Sciatic nerve (tissue), 2 donors: Measurements from ENCODE around the gene LRP2. TPM values are rescaled to one million over a fixed set of nuclear protein-coding genes. Genes with fewer than 3 reads are reported as not detected.
A peak's percentile ranks its signal among the peaks of the same experiment; 100 is the strongest.
"Not testable (repeated sequence)": the region's sequence is repeated elsewhere in the genome, so short reads cannot be mapped to it uniquely, and the experiment has no call there.

Source experiments
- ATAC-seq: fragments of 200-7000 bp; cut with Tn5 transposase; one replicate; pipeline ENCODE4 v1.9.1; 2020; ENCODE audit warnings: mild to moderate bottlenecking, moderate library complexity
- DNase-seq: peaks from one replicate; pipeline ENCODE4 v3.0.0-alpha.2; 2020; ENCODE audit warnings: low spot score
- intact Hi-C: fragments of 100-400 bp; cut with DNase I; formaldehyde crosslinking; loops from one replicate; pipeline ENCODE4 v1.14.2; 2022
- total RNA-seq: library from RNA; stranded (reverse); fragmentation: NEBNext Ultra II Directional; extraction: Animal tissue kit (Norgen Biotek cat#: 25700); gene quantifications from one replicate; pipeline ENCODE4 v1.2.1, GENCODE V29; 2021
- donor health status: DM: no; HTN: no; CAD: no.
- donor health status: DM: no; HTN: no; CAD: no.

The LRP2 gene
- total RNA-seq, result 0.89 TPM

DNA sequence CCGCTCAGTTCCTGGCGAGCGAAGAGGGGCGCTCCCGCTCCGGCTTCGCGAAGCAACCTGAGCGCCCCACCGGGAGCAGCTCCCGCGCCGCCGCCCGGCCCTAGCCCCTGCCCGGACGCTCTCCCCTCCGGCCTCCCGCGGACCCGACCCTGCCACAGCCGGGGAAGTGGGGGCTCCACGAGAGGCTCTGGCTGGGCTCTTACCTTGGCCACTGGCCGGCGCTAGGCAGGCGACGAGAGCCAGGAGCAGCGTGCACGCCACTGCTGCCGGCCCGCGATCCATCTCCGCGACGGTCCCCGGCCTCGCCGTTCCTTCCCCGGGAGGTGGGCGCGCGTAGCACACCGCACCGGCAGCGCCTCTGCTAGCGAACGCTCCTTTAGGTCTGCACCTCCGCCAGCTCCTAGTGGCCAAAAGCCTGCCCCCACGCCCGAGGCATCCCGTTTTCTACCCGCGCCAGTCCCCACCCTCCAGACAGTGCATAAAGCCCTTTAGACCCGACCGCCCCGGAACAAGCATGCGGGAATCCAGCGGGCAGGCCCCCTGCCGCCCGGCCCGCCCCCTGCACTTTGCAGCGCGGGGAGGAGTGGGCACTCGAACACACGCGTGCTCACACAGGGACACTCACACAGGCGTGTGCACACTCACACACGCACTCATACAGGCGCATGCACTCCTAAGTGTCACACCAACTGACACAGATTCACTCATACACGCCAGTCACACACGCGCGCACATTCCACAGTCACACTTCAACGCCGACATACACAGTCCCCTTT, at the start of gene LRP2:
LRP2 (minus strand) TSS at position 417 of the 776 bp plus-strand sequence; CDS start at position 282, 135 bp downstream.
- intact Hi-C loops, result no loop called here
- ATAC-seq (peak; percentile 13), DNase-seq (no peak)

DNA sequence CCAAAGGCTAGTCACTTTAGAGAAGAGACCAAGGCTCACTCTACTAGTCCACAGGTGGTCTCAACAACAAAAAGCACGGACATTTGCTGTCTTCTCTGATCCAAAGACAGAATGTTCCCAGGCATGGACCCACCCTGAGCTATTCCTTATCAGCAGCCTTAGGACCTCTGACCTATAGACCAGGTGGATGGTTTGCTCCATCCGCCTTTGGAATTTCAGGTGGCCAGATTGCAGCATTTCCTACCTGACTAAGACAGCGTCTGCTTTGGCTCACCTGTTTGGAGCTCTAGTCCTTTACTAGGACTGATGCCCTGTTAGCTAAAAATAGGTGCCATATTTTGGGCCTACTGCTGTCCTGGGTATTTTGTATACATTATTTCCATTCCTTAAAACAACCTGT, 44.6 kb upstream of the LRP2 start:
- no peak for ATAC-seq
- DNase-seq, result no peak
- intact Hi-C loops, result no loop called here

DNA sequence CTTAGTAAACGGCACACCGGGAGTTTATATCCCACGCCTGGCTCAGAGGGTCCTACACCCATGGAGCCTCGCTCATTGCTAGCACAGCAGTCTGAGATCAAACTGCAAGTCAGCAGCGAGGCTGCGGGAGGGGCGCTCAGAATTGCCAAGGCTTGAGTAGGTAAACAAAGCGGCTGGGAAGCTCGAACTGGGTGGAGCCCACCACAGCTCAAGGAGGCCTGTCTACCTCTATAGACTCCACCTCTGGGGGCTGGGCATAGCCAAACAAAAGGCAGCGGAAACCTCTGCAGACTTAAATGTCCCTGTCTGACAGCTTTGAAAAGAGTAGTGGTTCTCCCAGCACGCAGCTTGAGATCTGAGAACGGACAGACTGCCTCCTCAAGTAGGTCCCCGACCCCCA, 37.2 kb upstream of the LRP2 start:
- ATAC-seq, DNase-seq, intact Hi-C loops: not testable (repeated sequence)

DNA sequence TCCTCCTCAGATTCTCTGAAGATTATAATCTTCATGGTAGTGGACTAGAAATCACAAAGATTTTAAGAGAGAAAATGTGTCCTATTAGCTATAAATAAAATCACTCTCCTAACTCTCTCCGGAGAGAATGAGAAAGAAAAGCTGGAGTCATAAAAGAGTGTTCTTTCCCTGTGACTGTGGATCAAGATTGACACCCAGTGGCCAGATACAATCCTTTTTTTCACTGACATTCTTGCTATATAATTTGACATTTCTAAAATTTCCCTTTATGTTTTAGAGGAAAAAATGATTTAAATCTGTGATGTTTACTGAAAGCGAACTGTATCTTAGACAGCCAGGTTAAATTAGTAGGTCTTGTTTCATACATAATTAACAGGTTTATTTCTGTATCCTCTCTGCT, 35.4 kb upstream of the LRP2 start:
- DNase-seq (no peak), ATAC-seq (no peak)
- intact Hi-C loops, result no loop called here

DNA sequence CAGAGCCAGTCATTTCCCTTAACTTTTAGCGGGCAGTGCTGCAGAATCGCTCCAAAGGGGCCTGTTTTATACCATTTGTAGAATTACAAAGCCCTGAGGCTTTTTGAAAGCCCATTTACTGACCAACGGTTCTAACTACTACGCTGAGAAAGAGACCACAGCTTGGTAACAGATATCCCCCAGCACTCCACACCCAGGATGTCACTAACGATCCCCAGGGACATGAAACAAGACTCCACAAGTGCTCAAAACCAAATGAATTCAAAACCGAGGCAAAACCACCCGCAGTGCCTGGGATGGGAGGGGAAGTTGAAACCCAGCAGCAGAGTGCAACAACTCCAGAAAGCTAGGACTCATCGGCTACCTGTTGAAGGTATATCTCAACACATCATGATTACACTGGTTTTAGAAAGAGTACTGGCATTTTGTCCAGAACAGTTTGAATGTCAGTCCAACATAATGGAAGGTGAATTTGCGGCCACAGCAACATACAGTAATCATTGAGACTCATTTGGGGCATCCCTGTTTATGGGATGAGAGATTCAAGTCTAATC, 33.6 kb upstream of the LRP2 start:
- no peak for DNase-seq
- no peak for ATAC-seq
- intact Hi-C loops, result no loop called here

DNA sequence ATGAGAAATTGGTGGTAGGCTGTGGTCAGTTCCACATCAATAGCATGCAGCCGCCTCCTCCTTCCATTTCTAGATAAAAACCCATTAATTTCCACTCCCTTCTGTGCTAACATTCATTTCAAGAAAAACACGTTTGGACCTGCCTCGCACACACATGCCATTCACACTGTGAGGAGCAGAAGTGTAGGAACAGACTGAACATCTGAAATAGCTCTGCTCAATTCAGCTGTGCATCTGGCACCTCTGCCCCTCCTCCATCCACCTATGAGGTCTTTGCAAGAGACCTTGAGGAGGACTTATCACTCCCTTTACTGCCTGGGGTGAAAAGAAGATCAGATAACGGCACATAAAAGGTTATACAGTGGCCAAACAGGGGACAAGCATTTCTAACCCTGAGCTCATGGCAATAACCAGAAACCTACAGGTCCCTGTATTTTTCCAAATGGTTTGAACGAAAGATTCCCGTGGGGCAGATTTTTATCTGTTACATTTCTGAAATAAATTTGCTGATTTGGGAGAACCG, 30.8 kb upstream of the LRP2 start:
- intact Hi-C loops, result no loop called here
- ATAC-seq, result no peak

DNA sequence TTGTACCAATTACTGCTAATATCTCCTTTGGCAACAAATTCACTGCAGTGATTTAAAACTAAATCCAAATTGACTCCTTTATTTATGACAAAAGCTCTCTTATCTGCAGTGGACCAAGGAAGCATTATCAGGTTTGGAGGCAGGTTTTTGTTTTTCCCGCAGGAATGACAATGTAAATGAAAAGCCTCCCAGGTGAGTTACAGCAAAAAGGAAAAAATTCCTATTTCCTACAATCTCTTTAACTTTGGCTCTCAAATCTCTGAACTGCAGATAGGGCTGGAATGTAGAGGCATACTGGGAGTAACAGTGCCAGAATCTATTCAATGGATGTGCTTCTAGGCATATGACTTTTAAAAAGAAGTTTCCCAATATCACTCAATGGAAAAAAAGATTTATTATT, 28.9 kb upstream of the LRP2 start:
- DNase-seq (no peak), ATAC-seq (no peak)
- intact Hi-C loops, result no loop called here

More for the DNA sequence above, 30.8 kb upstream of the LRP2 start:
- DNase-seq, result no peak

DNA sequence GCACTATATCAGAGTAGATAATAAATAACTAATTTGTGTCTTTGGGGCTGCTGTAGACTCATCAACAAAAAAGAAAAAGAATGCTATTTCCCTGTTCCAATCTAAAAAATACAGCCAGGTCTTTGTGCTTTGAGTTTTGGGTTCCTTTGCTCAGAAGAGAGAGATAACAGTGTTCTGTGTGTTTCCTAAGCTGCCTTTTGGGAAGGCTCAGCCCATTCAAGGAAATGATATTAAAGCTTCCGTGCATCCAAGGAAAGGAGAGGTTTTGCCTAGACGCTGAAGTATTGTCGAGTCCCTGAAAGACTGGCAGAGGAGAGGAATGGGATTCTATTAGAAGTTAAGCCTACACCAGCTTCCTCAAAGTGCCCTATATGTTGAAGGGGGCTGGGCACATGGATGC, 25.8 kb upstream of the LRP2 start:
- ATAC-seq, result no peak
- intact Hi-C loops, result no loop called here
- no peak for DNase-seq

DNA sequence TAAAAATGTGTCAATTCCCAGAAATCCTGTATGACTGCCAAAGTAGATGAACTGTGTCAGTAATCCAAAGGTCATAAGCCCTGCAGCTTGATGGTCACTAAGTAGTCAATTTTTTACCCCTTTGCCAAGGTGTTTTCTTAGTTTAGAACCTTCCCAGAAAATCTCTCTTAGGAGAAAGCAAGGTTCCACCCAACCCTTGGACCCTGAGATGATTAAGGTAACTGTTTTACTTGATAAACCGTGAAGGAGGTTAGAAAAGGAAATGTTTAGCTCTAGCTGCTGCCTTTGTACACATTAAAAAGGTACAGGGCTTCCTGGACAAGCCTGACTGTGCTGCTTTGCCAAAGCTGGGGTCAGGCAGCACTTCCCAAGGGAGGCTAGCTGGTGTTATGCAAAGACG, 24.4 kb upstream of the LRP2 start:
- DNase-seq (no peak), ATAC-seq (no peak)
- intact Hi-C loops, result no loop called here

DNA sequence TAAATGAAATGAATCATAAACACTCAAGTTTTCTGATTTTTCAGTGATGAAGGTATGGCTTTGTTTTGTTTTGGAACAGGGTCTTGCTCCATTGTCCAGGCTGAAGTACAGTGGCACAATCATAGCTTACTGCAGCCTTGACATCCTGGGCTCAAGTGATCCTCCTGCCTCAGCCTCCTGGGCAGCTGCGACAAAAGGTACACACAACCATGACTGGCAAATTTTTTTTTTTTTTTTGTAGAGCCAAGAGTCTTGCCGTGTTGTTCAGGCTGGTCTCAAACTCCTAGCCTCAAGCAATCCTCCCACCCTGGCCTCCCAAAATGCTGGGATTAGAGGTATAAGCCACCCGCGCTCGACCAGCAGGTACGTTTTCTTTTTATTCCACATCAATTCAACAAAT, 22.5 kb upstream of the LRP2 start:
- no peak for DNase-seq
- intact Hi-C loops, result no loop called here
- no peak for ATAC-seq

DNA sequence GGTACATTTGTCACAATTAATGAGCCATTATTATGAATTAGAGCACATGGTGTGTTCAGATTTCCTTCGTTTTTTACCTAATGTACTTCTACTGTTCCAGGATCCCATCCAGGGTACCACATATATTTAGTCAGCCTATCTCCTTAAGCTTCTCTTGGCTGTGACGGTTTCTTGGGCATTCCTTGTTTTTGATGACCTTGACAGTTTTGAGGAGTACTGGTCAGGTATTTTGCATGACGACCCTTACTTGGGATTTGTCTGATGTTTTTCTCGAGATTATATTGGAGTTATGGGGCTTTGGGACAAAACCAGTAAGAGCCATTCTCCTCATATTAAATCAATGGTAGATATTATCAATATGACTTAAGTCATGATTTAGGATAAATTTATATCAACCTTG, 10.2 kb upstream of the LRP2 start:
- no peak for DNase-seq
- ATAC-seq, result no peak
- intact Hi-C loops, result no loop called here

DNA sequence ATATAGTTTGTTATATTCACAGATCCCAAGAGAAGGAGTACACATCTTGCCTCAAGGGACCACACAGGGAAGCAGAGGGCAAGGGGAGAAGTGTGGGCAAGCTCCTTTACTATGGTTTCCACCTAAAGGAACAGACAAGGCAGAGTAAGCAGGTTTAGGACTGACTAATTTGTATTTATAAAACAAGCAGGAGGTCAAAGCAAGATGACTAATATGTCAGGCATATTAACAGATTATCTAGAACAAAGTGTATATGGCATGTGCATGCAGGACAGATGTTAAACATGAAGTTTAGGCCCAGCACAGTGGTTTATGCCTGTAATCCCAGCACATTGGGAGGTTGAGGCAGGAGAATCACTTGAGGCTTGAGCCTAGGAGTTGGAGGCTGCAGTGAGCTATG, 3.7 kb upstream of the LRP2 start:
- ATAC-seq, result no peak
- intact Hi-C loops, result no loop called here
- no peak for DNase-seq

DNA sequence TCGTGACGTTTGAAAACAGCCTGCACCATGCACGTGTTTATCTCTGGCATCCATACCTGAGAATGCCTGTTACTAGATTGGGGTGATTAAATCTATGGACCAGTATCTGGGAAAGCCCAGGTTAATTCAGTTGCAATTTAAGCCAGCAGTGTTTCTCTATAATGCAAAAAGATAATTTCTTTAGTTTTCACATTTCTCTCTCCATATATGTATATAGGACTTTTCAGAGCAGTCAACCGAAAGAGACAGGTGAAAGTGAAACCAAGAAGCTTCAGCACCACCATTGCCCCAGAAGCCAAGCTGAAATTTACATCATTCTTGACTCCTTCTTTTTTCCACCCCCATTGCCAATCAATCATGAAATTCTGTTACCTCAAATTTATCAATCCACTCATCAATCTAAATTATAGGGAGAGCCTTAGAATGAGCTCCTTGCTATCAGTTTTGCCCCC, 2.7 kb upstream of the LRP2 start:
- no peak for DNase-seq
- intact Hi-C loops, result no loop called here
- no peak for ATAC-seq

DNA sequence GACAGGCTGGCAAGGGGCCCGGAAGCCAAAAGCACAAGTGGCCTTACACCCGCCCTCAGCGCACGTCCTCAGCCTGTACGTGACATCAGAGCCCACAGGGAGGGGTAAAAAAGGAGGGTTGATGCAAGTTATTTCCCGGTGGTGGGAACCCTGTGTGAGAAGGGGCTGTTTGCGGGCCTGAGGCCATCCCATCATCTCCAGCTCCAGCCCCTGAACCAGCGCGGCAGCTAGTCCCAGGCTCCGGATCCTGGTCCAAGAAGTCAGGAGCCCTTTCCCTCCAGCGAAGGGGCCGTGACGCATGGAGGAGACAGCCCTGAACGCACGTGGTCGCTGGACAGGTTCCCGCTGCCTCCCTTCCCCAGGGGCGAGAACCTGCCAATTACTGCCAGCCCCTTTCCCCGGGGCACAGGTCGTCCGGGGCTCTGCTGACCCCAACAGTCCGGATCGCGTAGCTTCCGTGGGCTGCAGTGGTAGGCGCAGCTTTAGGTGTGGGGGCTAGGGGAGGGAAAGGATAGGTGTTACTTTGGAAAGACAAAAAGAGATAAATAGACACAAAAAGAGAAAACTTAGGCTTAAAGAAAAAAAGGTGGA, 1.3 kb upstream of the LRP2 start:
- peak; percentile 50 for ATAC-seq
- intact Hi-C loops, result no loop called here

DNA sequence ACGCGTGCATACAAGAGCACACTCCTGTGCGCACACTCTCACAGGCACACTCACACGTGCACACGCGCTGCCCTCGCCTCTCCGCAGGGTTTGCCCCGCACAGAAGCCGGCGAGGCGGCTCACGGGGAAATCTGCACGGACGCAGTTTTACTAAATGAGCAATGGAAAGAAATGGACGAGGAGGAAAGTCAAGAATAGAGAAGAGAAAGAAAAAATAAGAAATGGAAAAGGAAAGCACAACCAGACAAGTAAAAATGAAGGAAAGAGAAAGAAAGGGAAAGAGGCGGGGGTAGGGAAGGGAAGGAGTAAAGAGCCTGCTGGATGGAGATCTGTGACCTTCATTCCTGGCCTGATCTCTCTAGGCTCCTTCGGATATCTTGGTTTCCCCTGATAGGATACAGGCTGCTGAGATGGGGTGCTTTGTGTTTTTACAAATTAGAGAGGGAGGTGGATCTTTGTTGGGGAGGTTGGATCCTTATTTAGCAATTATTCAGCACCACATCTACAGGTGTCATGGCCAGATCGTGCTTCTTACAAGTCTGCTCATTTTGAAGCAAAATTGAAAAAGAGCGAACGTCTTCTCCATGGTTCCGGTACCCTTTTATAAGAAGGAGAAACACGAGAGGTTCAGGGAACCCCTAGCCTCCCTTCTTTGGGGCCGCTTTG, 693 bp upstream of the LRP2 start:
- intact Hi-C loops, result no loop called here
- no peak for ATAC-seq

More for the DNA sequence above, 1.3 kb upstream of the LRP2 start:
- DNase-seq, result no peak

DNA sequence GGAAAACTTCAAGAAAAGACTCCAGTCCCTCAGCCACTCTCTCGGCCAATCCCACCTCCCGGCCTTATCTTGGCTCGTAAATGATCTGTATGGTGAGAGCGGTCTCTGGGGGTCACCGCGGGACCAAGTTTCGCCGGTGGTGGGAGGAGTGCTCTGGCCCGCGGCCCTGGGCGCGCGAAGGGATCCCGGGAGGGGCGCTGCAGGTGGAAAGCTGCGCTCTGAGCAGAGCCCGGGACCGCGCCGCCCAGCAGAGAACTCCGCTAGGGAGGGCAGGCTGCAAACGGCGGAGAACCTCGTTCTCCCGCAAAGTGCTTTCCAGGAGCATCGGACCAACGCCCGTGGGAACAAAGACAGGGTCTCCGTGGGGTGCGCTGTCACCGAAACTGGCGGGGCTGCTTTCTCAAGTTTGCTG, 622 bp downstream of the LRP2 start:
- DNase-seq (no peak), ATAC-seq (peak; percentile 43)
- intact Hi-C loops, result no loop called here

More for the DNA sequence above, 693 bp upstream of the LRP2 start:
- DNase-seq, result no peak

DNA sequence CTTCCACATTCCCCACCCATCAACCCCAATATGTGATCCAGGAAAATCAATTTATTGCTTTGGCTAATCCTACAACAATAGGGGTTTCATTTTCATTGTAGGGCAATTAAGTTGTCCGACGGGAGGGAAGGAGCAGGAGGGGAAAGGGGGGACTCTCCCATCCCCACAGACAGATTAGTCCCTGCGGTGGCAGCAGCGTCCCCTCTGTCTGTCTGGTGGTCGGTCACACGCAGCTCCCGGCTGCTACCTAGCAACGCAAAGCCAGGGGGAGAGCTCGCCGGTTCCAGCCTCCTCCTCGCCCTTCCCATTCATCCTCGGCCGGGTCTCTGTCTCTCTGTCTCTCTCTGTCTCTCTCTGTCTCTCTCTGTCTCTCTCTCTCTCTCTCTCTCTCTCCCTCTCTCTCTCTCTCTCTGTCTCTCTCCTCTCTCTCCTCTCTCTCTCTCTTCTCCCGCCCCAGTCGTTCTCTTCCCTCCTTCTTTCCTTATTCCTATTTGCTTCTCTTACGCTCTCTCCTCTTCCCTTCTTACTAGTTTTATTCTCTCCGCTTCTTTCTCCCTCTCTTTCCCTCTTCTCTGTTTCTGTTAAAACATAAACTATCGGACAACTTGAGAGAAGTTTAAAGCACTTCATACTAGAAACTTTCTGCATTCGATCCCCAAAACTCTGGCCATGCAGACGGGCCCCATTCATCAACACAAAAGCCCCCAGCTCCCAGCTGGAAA, 1.2 kb downstream of the LRP2 start:
- DNase-seq, result no peak
- ATAC-seq, result no peak
- intact Hi-C loops, result no loop called here

DNA sequence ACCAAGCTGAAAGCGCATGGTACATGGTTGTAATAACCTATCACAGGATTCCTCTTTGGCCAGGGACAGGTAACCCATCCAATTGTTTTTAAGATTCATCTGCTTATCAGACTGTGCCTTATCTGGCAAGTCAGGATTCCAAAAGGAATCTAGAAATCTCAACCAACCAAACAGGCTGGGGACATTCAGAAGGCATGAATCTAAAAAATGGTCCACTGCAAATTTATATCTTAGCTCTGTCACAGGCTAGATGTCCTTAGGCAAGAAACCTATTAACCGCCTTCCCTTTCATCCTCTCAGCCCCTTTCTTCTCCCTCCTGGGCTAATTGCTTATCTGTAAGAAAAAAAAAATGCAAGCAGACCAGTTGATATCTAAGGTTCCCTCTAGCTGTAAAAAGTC, 4.3 kb downstream of the LRP2 start:
- intact Hi-C loops, result no loop called here
- no peak for DNase-seq
- ATAC-seq, result no peak

DNA sequence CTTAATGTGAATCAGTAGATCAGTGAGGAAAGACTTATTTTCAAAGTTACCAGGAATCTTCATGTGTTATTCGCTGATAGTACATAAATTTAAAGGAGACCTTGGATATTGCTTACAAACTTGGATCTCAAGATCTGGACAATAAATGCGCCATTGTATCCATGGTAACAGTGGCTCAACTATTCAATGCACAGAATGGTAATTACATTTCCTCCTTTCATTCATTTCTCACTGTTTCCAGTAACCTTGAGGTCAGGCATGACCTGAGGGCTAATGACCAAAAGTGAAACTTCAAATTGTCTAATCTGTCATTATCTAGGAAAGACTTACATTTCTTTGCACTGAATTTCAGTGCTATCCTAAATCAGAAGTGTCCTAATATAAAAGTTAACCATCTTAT, 8.1 kb downstream of the LRP2 start:
- DNase-seq (no peak), ATAC-seq (no peak)
- intact Hi-C loops, result no loop called here
